HFFc6 (cell line): ENCODE results near the gene CAMSAP1. TPM values are rescaled to one million over a fixed set of nuclear protein-coding genes. Genes with fewer than 3 reads are reported as not detected.

ENCODE experiments used
- DNase-seq: peaks from one replicate; pipeline ENCODE4 v3.0.0-alpha.2; 2018
- H3K27ac Mint-ChIP-seq: 2 replicates; pipeline ENCODE4 v1.8.0; 2020; ENCODE audit warnings: mild to moderate bottlenecking, mixed read lengths
- H3K27me3 Mint-ChIP-seq: 2 replicates; pipeline ENCODE4 v1.8.0; 2021; ENCODE audit warnings: mild to moderate bottlenecking, moderate library complexity, mixed read lengths; ENCODE audit not compliant: insufficient read depth
- H3K36me3 Mint-ChIP-seq: 2 replicates; pipeline ENCODE4 v1.8.0; 2021; ENCODE audit warnings: low read depth, mixed read lengths
- H3K4me1 Mint-ChIP-seq: 2 replicates; pipeline ENCODE4 v1.8.0; 2020; ENCODE audit warnings: low read depth, mixed read lengths
- H3K4me3 Mint-ChIP-seq: 2 replicates; pipeline ENCODE4 v1.8.0; 2020; ENCODE audit warnings: mild to moderate bottlenecking, moderate library complexity, mixed read lengths
- H3K9me3 Mint-ChIP-seq: 2 replicates; pipeline ENCODE4 v1.8.0; 2020; ENCODE audit warnings: mild to moderate bottlenecking, mixed read lengths
- CTCF ChIP-seq: fragments of 200-600 bp; sonication (generic); IDR thresholded peaks from 2 replicates; pipeline ENCODE4 v1.5.0; 2021; ENCODE audit warnings: antibody characterized with exemption, mild to moderate bottlenecking
- total RNA-seq, 6 experiments: library from RNA; stranded (reverse); fragmentation: NEBNext Ultra II Directional; extraction: Animal tissue kit (Norgen Biotek cat#: 25700); gene quantifications; 2 replicates in 1 of 6; 3 replicates in 5 of 6; pipeline ENCODE4 v1.2.3, GENCODE V29; 2021

CAMSAP1 gene
- total RNA-seq, 6 experiments from 2014 or later: 14.9 to 22.8 (median 18.1) TPM

GRCh38 chr9:135785013-135785575 is 122.3 kb downstream of the CAMSAP1 start:
- H3K4me1 Mint-ChIP-seq: no peaks in the 10 kb centered on the region
- TF ChIP-seq CTCF: no peak
- H3K4me3 Mint-ChIP-seq: no peak overlapping the region
- no peaks in the 10 kb centered on the region for H3K9me3 Mint-ChIP-seq
- H3K36me3 Mint-ChIP-seq: no peaks in the 10 kb centered on the region
- H3K27ac Mint-ChIP-seq: no peak overlapping the region
- DNase-seq: no peak
- H3K27me3 Mint-ChIP-seq: peaks cover 23% of the 10 kb centered on the region

GRCh38 chr9:135783540-135784245 is 123.7 kb downstream of the CAMSAP1 start:
- Mint-ChIP-seq H3K4me3 (no peak overlapping the region), H3K9me3 (no peaks in the 10 kb centered on the region), H3K4me1 (no peaks in the 10 kb centered on the region), H3K27ac (no peak overlapping the region), H3K36me3 (no peaks in the 10 kb centered on the region), H3K27me3 (peaks cover 23% of the 10 kb centered on the region)
- no peak for DNase-seq
- no peak for TF ChIP-seq CTCF

GRCh38 chr9:135782946-135783345 is 124.4 kb downstream of the CAMSAP1 start:
- no peaks in the 10 kb centered on the region for H3K36me3 Mint-ChIP-seq

GRCh38 chr9:135780626-135781025 is 126.7 kb downstream of the CAMSAP1 start:
- Mint-ChIP-seq H3K27me3 (peaks cover 18% of the 10 kb centered on the region), H3K4me3 (no peak overlapping the region), H3K36me3 (no peaks in the 10 kb centered on the region), H3K9me3 (no peaks in the 10 kb centered on the region), H3K27ac (no peak overlapping the region), H3K4me1 (no peaks in the 10 kb centered on the region)
- DNase-seq: no peak
- no peak for TF ChIP-seq CTCF

More at GRCh38 chr9:135782946-135783345, 124.4 kb downstream of the CAMSAP1 start:
- DNase-seq: no peak
- Mint-ChIP-seq H3K27ac (no peak overlapping the region), H3K27me3 (peaks cover 20% of the 10 kb centered on the region), H3K4me3 (no peak overlapping the region), H3K9me3 (no peaks in the 10 kb centered on the region), H3K4me1 (no peaks in the 10 kb centered on the region)
- TF ChIP-seq CTCF: no peak

GRCh38 chr9:135780086-135780485 is 127.3 kb downstream of the CAMSAP1 start:
- Mint-ChIP-seq H3K27me3 (peaks cover 18% of the 10 kb centered on the region), H3K36me3 (no peaks in the 10 kb centered on the region), H3K4me1 (no peaks in the 10 kb centered on the region), H3K27ac (no peak overlapping the region), H3K9me3 (no peaks in the 10 kb centered on the region), H3K4me3 (no peak overlapping the region)
- no peak for DNase-seq
- no peak for TF ChIP-seq CTCF
